ENCODE results near the gene CD79B.

Gene CD79B

DNA sequence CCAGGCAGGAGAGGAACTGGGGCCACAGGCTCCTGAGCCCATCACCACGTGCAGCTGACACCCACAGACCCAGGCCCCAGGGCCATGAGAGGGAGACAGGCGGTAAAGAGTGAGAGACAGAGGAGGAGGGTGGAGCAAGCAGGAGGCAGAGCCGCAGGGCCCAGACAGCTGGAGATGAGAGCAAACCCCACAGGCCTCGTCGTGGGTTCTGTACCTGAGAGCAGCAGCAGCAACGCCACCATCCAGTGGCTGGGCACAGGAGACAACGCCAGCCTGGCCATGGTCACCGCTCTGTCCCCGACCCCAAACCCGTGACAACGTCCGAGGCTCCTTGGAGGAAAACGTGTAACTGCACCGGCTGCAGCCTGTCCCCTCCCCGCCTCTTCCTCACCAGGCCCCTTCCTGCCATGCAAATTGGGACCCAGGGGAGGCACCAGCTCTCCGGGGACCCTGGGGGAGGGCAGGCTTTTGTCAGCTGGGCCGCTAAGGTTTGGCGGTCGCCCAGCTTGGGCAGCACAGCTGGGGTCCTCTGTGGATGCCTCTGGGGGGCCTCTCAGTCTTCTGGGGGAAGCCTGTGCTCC, at the start of gene CD79B:
Gene CD79B (minus strand): TSS at position 351 of the 581 bp plus-strand sequence. CDS start 70 bp downstream, at position 281.
- no peak for FAIRE-seq

DNA sequence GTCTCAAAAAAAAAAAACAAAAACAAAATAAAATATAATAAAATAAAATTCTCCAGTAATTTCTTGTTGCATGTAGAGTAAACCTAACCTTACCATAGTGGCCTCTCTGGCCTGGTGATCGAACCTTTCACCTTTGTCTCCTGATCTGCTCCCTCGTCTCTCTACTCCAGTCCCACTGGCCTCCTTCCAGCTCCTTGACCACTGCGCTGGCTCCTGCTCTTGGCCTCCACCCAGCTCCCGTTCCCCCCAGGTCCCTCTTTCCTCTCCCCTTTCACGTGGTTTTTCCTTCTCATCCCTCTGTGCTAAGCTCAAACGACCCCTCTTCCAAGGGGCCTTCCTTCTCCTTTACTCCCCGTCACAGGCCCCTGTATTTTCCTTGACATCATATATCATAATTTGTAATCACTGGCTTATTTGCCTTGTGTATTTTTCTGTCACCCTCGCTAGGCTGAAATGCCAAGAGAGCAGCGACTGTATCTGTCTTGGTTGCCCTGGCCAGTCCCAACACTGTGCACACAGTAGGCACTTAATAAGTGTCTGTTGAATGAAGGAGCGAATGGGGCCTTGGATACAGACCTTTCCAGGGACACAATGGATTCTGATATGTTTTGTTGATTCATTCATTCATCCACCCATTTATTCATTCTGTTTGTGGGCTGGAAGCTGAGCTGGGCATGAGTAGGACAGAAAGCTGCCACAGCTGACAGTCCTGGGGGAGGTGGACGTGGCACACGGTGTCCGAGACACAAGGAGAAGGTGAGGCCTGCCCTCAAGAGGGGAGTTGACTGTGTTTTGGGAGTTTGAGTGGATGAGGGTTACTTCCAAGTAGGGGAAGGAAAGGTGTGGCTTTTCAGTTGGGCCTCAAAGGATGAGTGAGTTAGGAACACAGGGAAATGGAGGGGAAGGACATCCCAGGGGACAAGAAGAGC, 46.4 kb upstream of the CD79B start:
- FAIRE-seq: no peak

DNA sequence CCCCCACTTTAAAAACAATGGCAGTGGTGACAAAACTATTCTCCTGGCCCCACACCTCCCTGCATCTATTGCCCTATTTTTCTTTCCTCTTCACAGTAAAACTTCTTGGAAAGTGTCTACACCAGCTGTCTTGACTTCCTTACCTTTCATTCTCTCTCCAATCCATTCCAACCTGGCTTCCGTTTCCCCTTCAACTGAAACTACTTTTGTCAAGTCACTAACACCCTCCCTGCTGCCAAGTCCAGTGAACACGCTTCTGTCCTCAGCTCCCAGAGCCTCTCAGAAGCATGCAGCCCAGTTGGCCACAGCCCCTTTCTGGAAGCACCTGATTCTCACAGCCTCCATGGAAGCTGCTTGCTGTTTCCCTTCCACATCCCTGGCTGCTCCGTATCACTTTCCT, 44.6 kb upstream of the CD79B start:
- FAIRE-seq: no peak

DNA sequence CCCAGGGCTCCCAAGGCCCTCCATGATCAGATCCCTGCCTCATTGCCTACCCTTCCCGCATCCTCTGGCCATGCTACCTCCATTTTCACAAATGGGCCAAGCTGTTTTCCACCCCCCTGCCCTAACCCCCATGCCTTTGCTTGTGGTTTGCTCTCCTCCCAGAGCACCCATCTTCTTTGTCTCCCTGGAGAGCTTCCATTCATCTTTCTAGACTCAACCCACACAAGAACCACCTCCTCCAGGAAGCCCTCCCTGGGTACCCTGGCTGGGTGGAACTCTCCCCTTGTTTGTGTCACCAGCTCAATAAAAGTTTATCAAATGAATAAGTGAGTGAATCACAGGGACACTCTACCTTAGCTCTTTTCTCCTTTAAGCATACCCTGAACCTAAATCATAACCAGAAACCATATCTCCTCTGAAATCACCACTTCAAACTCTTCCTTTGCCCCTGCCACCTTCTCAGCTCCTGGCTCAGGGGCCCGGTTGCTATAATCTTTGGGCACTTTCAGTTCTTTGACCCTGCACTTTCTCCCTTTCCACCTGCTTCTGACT, 43.5 kb upstream of the CD79B start:
- FAIRE-seq: no peak

DNA sequence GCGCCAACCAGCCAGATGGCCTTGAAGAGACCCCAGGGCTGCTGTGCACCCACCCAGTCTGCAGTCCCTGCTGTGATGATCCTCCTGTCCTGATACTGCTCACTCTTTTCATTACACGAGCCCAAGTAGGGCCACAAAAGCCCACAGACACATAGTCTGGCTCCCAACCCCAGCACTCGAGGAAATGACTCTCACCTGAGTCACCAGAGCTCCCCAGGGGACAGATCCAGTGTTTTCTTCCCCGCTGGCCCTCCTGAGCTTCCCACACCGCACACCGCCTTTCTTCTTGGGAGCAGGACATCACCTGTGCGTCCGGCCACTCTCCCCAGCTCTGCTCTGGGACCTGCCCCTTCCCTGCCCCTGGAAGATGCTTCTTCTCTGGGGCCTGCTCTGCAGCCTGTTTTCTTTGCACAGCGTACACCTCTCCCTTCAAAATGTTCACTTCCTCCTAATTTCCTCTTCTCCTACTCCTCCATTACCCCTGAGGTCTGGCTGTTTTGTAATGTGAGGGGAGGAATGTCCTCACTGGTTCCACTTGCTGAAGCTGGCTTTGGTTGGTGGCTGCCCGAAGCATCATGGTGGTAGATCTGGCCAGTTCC, 42.6 kb upstream of the CD79B start:
- no peak for FAIRE-seq

DNA sequence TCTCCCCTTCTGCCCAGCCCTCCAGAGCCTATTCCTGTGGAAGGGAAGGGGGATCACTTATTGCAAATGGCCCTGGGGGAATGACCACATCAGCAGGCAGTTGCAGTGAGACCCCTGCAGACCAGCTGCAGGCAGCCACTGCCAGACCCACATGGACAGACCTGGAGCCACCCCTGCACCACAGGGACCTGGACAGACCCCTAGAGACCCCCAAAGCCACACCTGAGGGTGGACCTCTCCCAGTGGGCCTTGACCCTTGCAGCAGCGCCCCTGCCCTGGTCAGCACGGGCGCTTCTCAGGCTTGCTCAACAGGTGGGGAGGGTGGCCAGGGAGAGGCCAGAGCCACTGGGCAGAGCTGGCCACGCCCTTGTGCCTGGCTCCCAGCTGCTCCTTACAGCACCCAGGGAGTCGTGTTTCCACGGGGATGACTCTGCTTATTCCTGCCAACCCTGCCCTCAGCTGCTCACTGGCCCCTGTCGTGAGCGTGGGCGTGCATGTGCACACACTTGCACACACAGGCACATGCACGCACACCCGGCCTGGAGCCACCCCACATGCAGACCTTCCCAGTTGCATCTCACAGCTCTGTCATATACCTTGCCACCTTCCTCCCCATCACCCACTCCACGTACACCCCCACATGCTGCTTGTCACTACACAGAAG, 41.9 kb upstream of the CD79B start:
- no peak for FAIRE-seq

DNA sequence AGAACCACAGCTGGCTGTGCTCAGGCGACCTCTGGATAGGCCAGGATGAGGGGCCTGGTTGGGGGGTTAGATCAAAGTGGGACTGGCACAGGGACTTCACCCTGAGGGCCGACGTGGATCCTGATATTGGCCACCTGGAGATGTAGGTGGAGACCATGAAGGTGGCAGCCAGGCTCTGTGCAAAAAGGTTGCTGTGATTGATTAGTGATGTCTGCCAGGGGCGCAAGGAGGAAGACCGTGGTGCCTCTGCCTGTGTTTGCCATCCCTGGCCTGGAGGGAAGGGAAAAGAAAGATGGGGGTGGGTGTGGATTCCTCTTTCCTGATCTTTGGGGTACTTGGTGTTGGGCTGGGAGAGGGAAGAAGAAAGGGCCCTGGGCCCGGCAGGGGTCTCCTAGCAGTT, 41.1 kb upstream of the CD79B start:
- no peak for FAIRE-seq

DNA sequence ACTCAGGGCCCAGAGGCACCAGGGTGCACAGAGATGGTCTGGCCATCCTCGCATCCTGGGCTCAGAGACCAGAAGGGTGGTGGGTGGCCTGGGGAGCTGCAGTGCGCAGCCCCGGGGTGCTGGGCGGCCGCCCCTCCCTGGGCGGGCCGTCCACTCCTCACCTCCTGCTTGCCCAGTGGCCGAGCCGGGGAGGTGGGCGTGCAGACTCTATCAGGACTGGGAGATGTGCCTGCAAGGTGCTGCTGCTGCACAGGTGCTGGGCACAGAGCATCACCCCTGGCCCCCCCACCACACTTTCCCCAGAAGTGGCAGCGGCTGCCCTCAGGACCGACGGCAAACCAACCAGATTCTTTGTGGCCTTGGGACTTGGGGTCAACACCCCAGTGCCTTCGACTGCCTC, 40.7 kb upstream of the CD79B start, which contains the start of gene SCN4A:
Gene SCN4A (minus strand): TSS at position 123 of the 400 bp plus-strand sequence. CDS start 77 bp downstream, at position 46.
- no peak for FAIRE-seq

DNA sequence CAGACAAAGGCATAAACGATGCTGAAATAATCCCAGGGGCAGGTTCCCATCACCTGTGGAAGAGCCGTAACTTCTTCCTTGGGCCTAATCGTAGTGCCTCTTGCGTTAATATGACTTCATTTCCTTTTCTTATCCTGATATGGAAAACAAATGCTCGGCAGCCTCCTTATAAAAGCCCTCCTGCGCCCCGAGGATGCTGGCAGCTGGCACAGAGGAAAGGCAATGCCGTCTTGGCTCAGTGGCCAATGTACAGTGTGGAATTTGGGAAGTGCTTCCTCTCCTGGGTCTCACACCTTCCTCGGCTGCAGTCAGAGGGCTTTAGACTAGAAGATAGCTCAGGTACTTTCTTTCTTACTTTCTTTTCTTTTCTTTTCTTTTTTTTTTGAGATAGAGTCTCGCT, 37.1 kb upstream of the CD79B start:
- FAIRE-seq: no peak

DNA sequence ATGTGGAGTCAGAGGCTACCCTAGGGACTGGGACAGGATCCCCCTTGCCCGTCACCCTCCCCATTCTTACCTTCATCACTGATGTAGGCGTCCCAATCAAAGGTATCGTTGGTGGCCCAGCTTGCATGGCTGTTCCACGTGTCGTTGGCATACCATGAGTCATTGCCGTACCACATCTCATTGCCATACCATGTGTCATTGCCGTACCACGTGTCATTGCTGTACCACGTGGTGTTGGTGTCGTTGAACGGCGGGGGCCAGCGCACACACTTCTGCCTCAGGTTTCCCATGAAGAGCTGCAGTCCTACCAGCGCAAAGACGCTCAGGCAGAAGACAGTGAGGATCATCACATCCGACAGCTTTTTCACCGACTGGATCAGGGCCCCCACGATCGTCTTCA, 35.8 kb upstream of the CD79B start:
- FAIRE-seq: no peak

DNA sequence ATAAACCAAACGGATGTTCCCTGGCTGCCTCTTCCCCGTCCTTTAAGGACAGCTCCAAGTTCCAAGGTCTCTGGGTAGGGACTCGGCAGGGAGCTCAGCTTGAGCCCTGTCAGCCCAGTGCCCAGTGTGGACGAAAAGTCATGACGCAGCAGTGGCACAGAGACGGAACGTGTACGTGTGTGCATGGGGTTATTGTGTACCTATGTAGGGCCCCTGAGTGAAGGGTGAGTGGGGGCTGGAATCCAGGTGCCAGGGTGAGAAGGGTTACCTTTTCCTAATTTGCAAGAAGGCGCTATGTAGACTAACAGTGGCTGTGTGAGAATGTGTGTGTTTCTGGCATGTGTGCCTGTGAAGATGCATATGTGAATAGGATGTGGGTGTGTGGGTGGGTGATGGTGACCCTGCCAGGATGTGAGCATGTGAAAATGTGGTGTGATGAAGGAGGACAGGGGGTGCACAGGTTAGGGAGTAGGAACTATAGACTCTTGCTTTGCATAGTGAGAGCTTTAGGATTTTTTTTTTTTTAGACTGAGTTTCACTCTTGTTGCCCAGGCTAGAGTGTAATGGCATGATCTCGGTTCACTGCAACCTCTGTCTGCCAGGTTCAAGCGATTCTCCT, 34.6 kb upstream of the CD79B start:
- no peak for FAIRE-seq

DNA sequence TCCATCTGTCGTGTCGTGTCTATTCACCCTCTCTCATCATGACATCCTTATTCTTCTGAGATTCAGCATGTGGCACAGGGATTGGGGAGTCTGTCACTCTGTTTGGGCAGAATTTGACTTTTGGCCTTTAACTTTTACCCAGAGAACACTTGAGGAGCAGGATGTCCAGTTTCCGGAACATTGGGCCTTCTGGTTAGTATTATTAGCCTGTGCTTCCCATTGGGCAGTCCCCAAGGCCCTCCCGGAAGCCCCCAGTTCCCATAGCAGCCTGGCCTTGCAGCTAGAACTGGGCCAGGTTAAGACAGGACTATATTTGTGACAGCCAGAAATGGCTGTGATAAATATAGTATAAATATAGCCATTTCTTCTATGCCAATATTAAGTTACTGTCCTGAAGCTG, 31.0 kb upstream of the CD79B start:
- no peak for FAIRE-seq

DNA sequence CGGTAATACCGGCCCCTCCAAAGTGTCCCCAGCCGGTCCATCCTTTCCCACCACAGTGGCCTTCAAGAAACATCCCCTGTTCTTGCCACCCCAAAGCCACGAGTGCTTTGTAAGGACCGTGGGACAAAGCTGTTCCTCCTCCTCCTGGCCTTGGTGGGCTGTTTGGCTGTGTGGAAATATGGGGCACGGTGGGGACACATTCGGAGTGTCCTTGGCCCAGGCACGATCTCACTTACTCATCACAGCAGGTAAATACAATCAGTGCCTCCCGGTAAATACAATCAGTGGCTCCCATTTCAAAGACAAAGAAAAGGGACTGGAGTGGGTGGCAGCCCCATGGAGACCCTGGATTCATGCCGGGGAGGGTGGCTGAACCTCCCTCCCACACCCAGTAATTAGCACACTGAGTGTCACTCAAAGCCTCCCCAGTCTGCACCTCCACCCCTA, 30.2 kb upstream of the CD79B start:
- no peak for FAIRE-seq

DNA sequence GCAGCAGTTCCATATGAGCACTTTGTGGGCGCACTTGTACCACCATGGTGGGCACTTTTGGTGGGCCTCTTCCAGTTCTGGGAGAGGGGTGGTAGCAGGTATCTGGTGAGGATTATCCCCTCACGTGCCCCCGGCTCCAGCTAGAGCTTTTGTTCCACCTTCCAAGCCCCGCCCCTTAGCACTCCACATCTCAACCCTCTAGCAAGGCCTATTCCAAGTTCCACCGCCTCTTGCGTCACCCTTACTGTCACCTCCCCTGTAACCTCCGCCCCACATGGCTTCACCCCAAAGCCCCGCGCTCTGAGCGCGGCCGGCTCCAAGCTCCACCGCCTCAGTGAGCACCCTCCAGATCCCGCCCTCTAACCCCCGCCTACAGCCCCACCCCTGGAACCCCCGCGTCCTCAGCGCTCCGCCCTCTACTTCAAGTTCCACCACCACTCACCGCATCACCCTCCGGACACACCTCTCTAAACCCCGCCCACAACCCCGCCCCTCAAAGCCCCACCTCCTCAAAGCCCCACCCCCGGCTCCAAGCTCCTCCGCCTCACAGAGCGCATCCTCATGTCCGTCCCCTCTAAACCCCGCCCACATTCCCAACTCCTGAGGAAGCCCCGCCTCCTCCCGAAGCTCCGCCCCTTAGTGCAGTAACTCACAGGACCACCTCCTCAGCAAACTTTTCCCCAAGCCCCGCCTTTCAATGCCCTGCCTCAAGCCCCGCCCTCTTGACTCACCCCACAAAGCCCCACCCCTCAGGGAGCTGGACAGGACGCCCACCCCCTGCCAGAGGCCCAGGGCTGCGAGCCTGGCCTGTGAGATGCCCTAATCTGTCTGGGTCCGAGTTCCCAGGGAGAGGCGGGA, 29.5 kb upstream of the CD79B start:
- FAIRE-seq: no peak

DNA sequence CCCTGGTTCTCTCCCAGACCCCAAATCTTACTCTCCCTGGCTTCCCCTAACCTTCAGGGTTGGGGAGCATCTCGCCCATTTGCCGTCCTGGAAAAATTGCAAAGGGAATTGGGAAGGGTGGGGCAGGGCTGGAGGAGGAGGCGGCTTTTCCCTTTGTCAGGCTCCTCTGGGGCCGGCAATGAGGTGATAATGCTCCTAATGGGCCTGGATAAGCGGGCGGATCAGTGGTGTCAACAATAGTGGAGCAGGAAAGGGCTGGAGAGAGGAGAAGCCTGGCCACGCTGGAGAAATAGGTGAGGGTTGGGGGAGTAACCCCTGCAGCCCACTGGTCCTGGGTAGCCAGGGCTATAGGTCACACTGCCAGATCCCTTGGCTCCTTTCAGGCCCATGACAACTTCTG, 28.3 kb upstream of the CD79B start:
- no peak for FAIRE-seq

DNA sequence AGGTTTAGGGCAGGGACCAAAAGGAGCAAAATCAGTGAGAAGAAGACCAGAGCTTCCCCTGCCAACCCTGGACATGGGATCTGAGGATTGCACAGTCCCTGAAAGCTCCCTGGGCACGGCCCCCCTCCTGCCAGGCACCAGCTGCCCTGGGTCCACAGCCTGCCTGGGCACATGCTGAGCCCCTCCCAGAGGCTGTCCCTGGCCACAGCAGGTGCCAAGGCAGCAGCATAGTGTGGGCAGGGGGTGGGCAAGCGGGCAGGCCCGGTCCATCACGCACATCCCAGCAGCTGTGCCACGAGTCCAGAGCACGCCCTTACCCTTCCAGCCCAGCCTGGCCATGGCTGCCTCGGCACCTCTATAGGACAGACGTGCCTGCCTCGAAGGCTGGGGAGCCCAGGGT, 27.9 kb upstream of the CD79B start:
- no peak for FAIRE-seq

DNA sequence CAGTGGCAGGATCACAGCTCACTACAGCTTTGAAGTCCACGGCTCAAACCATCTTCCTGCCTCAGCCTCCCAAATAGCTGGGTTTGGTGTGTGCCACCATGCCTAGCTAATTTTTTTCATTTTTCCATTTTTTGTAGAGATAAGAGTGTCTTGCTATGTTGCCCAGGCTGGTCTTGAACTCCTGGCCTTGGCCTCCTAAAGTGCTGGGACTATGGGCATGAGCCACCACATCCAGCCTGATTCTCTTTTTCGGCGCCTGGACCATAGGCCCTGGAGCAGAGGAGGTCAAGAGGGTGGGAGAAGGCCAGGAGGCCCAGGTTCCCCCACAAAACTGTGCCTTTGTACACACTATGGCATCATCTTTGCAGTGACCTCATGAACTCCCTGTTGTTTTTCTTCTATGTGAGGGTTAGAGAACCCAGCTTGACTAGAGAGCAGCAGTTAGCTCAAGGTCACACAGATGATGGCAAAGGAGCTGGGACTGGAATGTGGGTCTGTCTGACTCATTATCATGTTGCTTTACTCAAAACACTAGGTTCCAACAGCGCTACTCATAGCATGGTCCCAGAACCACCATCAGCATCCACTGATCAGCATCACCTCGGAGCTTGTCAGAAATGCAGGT, 24.3 kb upstream of the CD79B start:
- no peak for FAIRE-seq

DNA sequence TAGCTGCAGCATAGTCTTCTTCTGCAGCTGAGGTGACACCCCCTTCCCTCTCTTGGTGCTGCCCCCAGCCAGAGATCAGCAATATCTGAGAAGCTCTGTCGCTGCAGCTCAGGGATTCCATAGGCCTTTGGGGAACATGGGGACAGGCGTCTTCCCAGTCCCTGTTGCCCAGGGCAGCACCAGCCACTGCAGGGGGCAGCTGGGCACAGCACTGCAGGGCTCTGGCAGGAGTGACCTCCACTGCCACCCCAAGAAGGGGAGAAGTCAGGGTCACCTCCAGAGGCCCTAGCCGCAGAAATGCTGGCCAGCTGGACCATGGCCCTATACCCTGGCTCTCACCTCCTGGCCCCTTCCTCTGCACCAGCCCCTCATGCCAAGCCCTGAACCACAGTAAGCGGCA, 23.7 kb upstream of the CD79B start:
- FAIRE-seq: no peak

DNA sequence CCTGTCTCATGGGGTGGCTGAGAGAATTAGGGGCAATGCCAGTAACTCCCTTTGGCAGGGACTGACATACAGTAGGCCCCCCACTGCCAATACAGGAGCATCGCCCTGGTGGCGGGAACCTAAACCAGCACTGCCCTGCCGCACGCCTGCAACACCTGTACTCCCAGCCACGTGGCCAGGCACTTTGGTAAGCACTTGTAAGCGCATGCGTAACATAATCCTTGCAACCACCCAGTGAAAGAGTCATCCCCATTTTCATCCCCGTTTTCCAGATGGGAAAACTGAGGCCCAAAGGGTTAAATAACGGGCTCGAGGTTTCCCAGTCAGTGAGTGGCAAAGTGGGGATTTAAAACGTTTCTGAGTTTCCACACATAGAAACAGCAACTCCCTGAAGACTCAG, 23.1 kb upstream of the CD79B start:
- no peak for FAIRE-seq

DNA sequence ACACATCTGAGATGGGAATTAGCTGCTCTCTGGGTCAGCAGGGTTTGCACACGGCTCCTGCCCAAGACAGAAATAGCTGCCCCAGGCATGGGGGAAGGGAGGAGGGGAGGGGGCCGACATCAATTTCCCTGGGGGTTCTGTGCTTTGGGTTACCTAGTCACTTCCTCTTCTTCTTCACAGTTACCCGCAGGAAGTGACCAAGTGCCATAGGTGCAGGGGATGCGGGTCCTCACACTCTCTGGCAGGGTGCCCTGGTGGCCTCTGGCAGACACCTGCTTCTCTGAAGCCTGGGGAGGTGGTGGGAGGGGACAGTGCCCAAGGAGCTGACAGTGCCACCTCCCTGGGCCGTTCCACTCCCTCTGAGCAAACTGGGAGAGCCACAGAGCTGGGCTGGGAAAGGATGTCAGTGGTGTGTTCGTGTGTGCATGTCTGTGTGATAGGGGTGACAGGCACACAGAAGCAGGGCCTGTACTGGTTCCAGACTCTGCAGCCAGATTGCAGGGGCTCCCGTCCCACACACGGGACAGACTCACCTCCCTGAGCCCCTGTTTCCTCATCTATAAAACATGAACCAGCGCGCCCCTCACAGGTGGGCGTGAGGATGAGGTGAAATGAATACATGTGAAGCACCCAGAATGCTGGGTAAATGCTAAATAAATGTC, 22.4 kb upstream of the CD79B start:
- FAIRE-seq: no peak
